Central memory CD4-positive, alpha-beta T cell (primary cell): ENCODE data around the gene LINC01488.

Experiments used
- DNase-seq: peaks from one replicate; pipeline ENCODE4 v3.0.0; 2022

LINC01488 gene

GRCh38 chr11:69465236-69466000, 16.0 kb upstream of the LINC01488 start:
- DNase-seq: no peak

- DNase-seq: no peak
Measured at GRCh38 chr11:69466039-69466438, 15.4 kb upstream of the LINC01488 start.

GRCh38 chr11:69467196-69467595, 14.3 kb upstream of the LINC01488 start:
- DNase-seq: no peak

- no peak for DNase-seq
Measured at GRCh38 chr11:69467646-69468045, 13.8 kb upstream of the LINC01488 start.

- DNase-seq: no peak
Measured at GRCh38 chr11:69468221-69468620, 13.2 kb upstream of the LINC01488 start.

GRCh38 chr11:69468911-69469885, 12.3 kb upstream of the LINC01488 start:
- no peak for DNase-seq

GRCh38 chr11:69470301-69470700, 11.2 kb upstream of the LINC01488 start:
- DNase-seq: no peak

GRCh38 chr11:69470793-69471728, 10.4 kb upstream of the LINC01488 start:
- DNase-seq: no peak

- no peak for DNase-seq
Measured at GRCh38 chr11:69471729-69472540, 9.5 kb upstream of the LINC01488 start.

- DNase-seq: no peak
Measured at GRCh38 chr11:69472541-69473275, 8.8 kb upstream of the LINC01488 start.

- DNase-seq: no peak
Measured at GRCh38 chr11:69473276-69473845, 8.1 kb upstream of the LINC01488 start.

- DNase-seq: no peak
Measured at GRCh38 chr11:69474736-69475135, 6.7 kb upstream of the LINC01488 start.

- no peak for DNase-seq
Measured at GRCh38 chr11:69475141-69475865, 6.2 kb upstream of the LINC01488 start.

- DNase-seq: no peak
Measured at GRCh38 chr11:69475866-69476471, 5.5 kb upstream of the LINC01488 start.

- DNase-seq: no peak
Measured at GRCh38 chr11:69476509-69476961, 4.9 kb upstream of the LINC01488 start.

GRCh38 chr11:69477086-69477485, 4.4 kb upstream of the LINC01488 start:
- DNase-seq: no peak

GRCh38 chr11:69479591-69480271, 1.7 kb upstream of the LINC01488 start:
- no peak for DNase-seq

GRCh38 chr11:69480547-69481392, 693 bp upstream of the LINC01488 start:
- DNase-seq: no peak
